Erythroblast (primary cell): Measurements from ENCODE around the gene MFRP.

Source experiments
- GATA1 ChIP-seq: IDR thresholded peaks from 2 replicates; pipeline ENCODE4 v1.6.1; 2011; ENCODE audit warnings: low read depth, mild to moderate bottlenecking, control low read depth, low read length, moderate library complexity
- POLR2A ChIP-seq: IDR thresholded peaks from 2 replicates; pipeline ENCODE4 v1.6.1; 2011; ENCODE audit warnings: mild to moderate bottlenecking, low read length

GRCh38 chr11:119297938-119298337 lies 48.6 kb downstream of the MFRP start:
- TF ChIP-seq POLR2A (no peak), GATA1 (no peak)
